ENCODE results near the gene MEF2C.

- TF ChIP-seq EZH2 (IDR thresholded peaks at IDR 0.05; ENCODE audit: insufficient read depth, poor library complexity, severe bottlenecking) (no peak), EZH2phosphoT487 (IDR thresholded peaks at IDR 0.05; ENCODE audit: insufficient read depth, low read depth) (peak; percentile 60; the same call in 1 of the 2 replicates)
Measured at GRCh38 chr5:88688984-88689667, 193.9 kb downstream of the MEF2C start.

Data from GM23248 (cell line).